C4-2B (cell line): ENCODE results near the gene NRAP.

Experiments used
- H3K27ac ChIP-seq: fragments of 450-650 bp; 2 replicates; pipeline ENCODE4 v1.5.1; 2017
- CTCF ChIP-seq: fragments of 450-650 bp; conservative IDR thresholded peaks from 2 replicates; pipeline ENCODE4 v1.5.1; 2017; ENCODE audit warnings: mild to moderate bottlenecking
- ZFX ChIP-seq: fragments of 450-650 bp; IDR thresholded peaks from 2 replicates; pipeline ENCODE4 v1.6.1; 2017

NRAP gene

DNA sequence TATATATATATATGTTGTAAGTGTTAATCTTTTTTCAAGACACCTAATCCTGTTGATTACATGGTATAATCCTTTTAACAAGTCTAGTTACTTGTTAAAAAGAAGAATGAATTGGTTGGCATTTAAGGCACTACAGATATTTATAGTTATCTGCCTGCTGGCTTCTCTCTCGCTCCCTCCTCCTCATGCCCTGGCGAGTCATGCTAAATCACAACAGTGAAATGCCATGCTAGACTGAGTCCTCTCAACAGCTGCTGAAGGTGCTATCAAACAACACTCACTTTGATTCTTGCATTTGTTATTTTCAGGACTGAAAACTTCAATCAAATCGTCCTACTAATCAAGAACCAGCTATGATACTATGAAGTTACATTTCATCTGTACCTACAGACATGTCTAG is 15.4 kb downstream of the NRAP start:
- no peak for TF ChIP-seq CTCF
- TF ChIP-seq ZFX = no peak
- H3K27ac ChIP-seq = no peak overlapping the region

DNA sequence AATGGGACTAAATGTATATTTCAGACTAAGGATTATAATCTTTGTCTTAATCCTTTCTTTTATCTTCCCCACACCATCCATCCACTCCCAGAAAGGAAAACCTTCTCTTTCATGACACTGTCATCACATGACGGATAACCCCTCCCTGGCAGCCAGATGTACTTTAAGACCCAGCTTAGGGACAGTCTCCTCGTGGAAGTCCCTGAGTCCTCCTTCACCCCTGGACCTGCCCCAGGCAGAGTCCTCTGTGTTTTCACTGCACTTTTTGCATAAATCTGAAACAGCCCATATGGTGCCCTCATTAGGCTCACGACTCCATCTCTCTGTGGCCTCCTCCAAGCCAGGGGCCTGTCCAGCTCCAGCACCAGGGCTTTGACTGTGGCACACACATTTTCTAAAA is 16.0 kb downstream of the NRAP start:
- no peak overlapping the region for H3K27ac ChIP-seq
- TF ChIP-seq ZFX (no peak), CTCF (no peak)

- H3K27ac ChIP-seq = no peak overlapping the region
- no peak for TF ChIP-seq ZFX
- TF ChIP-seq CTCF = no peak
These were observed 17.3 kb downstream of the NRAP start for GRCh38 chr10:113646336-113647201.

GRCh38 chr10:113644185-113645120 is 19.4 kb downstream of the NRAP start:
- no peak overlapping the region for H3K27ac ChIP-seq
- TF ChIP-seq ZFX = no peak
- no peak for TF ChIP-seq CTCF

DNA sequence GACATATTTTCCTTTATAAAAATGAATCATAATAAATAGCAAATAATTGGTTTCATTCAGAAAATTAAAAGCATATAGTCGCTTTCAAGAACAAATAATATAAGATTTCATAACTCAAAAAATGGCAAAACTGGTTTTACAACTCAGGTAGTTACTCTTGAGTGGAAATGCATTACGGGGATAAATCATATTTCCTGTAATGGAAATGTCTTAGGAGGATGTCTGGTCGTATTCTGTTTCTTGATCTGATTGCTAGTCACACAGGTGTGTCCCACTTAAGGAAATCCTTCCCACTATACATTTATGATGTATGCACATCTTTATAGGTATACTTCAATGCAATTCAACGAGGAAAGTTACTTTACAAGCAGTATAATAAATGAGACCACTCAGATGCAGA is 20.7 kb downstream of the NRAP start:
- no peak overlapping the region for H3K27ac ChIP-seq
- TF ChIP-seq ZFX (no peak), CTCF (no peak)

DNA sequence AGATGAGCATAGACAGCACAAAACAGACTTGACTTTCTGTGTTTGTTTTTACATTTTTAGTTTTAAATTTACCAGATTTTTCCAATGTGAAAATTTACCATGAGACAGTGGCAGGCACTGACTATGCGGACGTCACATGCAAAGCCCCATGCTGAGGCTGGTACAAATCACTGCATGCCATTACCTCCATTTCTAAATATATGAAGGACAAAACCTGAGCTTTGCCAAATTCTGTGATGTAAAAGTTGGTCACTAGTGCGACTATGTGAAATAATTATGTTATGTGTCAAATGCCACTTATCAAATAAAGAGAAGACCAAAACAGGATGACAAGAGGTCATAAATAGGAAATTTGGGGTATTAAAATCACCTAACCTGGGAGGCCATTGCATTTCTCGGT is 22.1 kb downstream of the NRAP start:
- TF ChIP-seq CTCF (no peak), ZFX (no peak)
- no peak overlapping the region for H3K27ac ChIP-seq

DNA sequence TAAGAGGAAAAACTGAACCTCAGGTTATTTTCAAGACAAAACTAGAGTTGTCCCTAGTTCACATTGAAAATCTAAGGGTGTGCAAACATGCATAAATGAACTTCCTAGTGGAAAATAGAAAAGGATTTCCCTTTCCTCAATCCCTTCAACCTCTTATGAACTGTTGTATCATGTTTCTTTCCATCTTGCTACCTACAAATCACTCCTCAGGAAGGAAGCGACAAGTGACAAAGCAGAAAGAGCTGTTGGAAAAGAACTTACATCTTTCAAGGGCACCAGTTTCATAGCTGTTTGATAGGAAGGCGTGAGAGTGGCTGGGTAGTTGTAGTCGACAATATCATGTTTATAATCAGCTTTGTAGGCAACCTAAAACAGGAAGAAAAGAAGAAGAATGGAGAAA is 23.9 kb downstream of the NRAP start:
- no peak overlapping the region for H3K27ac ChIP-seq
- no peak for TF ChIP-seq CTCF
- TF ChIP-seq ZFX = no peak
